ENCODE data around the gene LMAN2.

DNA sequence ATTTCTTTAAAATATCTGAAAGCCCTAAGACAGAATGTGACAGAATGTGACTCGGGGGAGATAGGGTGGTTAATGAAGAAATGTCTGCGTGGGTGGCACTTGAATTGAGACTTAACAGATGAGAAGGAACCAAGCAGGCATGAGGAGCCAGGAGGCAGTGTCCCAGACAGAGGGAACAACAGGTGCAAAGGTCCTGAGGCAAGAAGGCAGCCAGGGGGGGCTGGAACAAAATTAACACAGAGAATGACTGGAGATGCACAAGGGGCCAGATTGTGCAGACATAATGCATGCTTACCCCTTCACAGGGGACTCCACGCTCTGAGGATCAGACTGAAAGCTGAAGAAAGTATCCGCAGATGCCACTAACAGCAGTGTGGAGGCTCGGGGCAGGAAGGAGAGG lies 1.7 kb downstream of the LMAN2 start:
- TF ChIP-seq, protein P1, sequence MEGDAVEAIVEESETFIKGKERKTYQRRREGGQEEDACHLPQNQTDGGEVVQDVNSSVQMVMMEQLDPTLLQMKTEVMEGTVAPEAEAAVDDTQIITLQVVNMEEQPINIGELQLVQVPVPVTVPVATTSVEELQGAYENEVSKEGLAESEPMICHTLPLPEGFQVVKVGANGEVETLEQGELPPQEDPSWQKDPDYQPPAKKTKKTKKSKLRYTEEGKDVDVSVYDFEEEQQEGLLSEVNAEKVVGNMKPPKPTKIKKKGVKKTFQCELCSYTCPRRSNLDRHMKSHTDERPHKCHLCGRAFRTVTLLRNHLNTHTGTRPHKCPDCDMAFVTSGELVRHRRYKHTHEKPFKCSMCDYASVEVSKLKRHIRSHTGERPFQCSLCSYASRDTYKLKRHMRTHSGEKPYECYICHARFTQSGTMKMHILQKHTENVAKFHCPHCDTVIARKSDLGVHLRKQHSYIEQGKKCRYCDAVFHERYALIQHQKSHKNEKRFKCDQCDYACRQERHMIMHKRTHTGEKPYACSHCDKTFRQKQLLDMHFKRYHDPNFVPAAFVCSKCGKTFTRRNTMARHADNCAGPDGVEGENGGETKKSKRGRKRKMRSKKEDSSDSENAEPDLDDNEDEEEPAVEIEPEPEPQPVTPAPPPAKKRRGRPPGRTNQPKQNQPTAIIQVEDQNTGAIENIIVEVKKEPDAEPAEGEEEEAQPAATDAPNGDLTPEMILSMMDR (conservative IDR thresholded peaks at IDR 0.05; ENCODE audit: low read depth in 2 of 2), result no peak
- TF ChIP-seq EZH2 (IDR thresholded peaks at IDR 0.05; ENCODE audit: low read depth, unreplicated experiment), result no peak
- no peak for TF ChIP-seq POLR2AphosphoS5 (IDR thresholded peaks at IDR 0.05; ENCODE audit: low read depth)
- no peak for TF ChIP-seq EZH2phosphoT487 (IDR thresholded peaks at IDR 0.05; ENCODE audit: unreplicated experiment)
- TF ChIP-seq REST (IDR thresholded peaks at IDR 0.05; ENCODE audit: unreplicated experiment), result no peak
- TF ChIP-seq CREB1 (CRISPR knock-in tag; IDR thresholded peaks at IDR 0.05; ENCODE audit: low read depth), result no peak
- TF ChIP-seq STAT1 (IDR thresholded peaks at IDR 0.05; ENCODE audit: unreplicated experiment), result no peak
- TF ChIP-seq, protein P2, sequence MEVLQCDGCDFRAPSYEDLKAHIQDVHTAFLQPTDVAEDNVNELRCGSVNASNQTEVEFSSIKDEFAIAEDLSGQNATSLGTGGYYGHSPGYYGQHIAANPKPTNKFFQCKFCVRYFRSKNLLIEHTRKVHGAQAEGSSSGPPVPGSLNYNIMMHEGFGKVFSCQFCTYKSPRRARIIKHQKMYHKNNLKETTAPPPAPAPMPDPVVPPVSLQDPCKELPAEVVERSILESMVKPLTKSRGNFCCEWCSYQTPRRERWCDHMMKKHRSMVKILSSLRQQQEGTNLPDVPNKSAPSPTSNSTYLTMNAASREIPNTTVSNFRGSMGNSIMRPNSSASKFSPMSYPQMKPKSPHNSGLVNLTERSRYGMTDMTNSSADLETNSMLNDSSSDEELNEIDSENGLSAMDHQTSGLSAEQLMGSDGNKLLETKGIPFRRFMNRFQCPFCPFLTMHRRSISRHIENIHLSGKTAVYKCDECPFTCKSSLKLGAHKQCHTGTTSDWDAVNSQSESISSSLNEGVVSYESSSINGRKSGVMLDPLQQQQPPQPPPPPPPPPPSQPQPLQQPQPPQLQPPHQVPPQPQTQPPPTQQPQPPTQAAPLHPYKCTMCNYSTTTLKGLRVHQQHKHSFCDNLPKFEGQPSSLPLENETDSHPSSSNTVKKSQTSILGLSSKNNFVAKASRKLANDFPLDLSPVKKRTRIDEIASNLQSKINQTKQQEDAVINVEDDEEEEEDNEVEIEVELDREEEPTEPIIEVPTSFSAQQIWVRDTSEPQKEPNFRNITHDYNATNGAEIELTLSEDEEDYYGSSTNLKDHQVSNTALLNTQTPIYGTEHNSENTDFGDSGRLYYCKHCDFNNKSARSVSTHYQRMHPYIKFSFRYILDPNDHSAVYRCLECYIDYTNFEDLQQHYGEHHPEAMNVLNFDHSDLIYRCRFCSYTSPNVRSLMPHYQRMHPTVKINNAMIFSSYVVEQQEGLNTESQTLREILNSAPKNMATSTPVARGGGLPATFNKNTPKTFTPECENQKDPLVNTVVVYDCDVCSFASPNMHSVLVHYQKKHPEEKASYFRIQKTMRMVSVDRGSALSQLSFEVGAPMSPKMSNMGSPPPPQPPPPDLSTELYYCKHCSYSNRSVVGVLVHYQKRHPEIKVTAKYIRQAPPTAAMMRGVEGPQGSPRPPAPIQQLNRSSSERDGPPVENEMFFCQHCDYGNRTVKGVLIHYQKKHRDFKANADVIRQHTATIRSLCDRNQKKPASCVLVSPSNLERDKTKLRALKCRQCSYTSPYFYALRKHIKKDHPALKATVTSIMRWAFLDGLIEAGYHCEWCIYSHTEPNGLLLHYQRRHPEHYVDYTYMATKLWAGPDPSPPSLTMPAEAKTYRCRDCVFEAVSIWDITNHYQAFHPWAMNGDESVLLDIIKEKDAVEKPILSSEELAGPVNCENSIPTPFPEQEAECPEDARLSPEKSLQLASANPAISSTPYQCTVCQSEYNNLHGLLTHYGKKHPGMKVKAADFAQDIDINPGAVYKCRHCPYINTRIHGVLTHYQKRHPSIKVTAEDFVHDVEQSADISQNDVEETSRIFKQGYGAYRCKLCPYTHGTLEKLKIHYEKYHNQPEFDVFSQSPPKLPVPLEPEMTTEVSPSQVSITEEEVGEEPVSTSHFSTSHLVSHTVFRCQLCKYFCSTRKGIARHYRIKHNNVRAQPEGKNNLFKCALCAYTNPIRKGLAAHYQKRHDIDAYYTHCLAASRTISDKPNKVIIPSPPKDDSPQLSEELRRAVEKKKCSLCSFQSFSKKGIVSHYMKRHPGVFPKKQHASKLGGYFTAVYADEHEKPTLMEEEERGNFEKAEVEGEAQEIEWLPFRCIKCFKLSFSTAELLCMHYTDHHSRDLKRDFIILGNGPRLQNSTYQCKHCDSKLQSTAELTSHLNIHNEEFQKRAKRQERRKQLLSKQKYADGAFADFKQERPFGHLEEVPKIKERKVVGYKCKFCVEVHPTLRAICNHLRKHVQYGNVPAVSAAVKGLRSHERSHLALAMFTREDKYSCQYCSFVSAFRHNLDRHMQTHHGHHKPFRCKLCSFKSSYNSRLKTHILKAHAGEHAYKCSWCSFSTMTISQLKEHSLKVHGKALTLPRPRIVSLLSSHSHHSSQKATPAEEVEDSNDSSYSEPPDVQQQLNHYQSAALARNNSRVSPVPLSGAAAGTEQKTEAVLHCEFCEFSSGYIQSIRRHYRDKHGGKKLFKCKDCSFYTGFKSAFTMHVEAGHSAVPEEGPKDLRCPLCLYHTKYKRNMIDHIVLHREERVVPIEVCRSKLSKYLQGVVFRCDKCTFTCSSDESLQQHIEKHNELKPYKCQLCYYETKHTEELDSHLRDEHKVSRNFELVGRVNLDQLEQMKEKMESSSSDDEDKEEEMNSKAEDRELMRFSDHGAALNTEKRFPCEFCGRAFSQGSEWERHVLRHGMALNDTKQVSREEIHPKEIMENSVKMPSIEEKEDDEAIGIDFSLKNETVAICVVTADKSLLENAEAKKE (CRISPR knock-in tag; IDR thresholded peaks at IDR 0.05), result no peak
- TF ChIP-seq, protein P3, sequence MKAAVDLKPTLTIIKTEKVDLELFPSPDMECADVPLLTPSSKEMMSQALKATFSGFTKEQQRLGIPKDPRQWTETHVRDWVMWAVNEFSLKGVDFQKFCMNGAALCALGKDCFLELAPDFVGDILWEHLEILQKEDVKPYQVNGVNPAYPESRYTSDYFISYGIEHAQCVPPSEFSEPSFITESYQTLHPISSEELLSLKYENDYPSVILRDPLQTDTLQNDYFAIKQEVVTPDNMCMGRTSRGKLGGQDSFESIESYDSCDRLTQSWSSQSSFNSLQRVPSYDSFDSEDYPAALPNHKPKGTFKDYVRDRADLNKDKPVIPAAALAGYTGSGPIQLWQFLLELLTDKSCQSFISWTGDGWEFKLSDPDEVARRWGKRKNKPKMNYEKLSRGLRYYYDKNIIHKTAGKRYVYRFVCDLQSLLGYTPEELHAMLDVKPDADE (IDR thresholded peaks at IDR 0.05), result no peak
- TF ChIP-seq ZNF114 (CRISPR knock-in tag; IDR thresholded peaks at IDR 0.05), result no peak
- TF ChIP-seq ZNF331 (CRISPR knock-in tag; IDR thresholded peaks at IDR 0.05; ENCODE audit: low read depth), result no peak
- no peak for TF ChIP-seq JUNB (IDR thresholded peaks at IDR 0.05; ENCODE audit: unreplicated experiment)

All from GM23338 (cell line).